HG03378 (cell line): Measurements from ENCODE around the gene SPECC1.
A peak's percentile ranks its signal among the peaks of the same experiment; 100 is the strongest.
"Not testable (repeated sequence)": the region's sequence is repeated elsewhere in the genome, so short reads cannot be mapped to it uniquely, and the experiment has no call there.

ENCODE experiments used
- ATAC-seq: cut with Tn5 transposase; IDR thresholded peaks from one replicate; pipeline ENCODE4 v1.9.1; 2021; ENCODE audit warnings: mild to moderate bottlenecking, moderate library complexity; ENCODE audit not compliant: unreplicated experiment

Gene SPECC1

GRCh38 chr17:20009302-20010098 lies at the start of gene SPECC1:
Gene SPECC1, plus strand, starts transcription at chr17:20009359. Its CDS starts 87,293 bp downstream, at chr17:20096652.
- ATAC-seq = peak; percentile 25

GRCh38 chr17:19962954-19963353 lies 46.2 kb upstream of the SPECC1 start:
- not testable (repeated sequence) for ATAC-seq

GRCh38 chr17:19973156-19973555 lies 36.0 kb upstream of the SPECC1 start:
- no peak for ATAC-seq

- no peak for ATAC-seq
Observed at GRCh38 chr17:19975601-19976000, 33.6 kb upstream of the SPECC1 start.

GRCh38 chr17:19977293-19978208 lies 31.6 kb upstream of the SPECC1 start, which contains the start of gene AKAP10:
Gene AKAP10, minus strand, starts transcription at chr17:19977828. Its CDS starts 149 bp downstream, at chr17:19977679.
- peak; percentile 67 for ATAC-seq

- ATAC-seq = peak; percentile 29
Observed at GRCh38 chr17:19978209-19978802, 30.9 kb upstream of the SPECC1 start.

- ATAC-seq = no peak
Observed at GRCh38 chr17:19978805-19979211, 30.4 kb upstream of the SPECC1 start.

- no peak for ATAC-seq
Observed at GRCh38 chr17:19979917-19980770, 29.0 kb upstream of the SPECC1 start.

GRCh38 chr17:19986941-19987861 lies 22.0 kb upstream of the SPECC1 start:
- no peak for ATAC-seq

GRCh38 chr17:19987897-19988296 lies 21.3 kb upstream of the SPECC1 start:
- ATAC-seq = no peak

GRCh38 chr17:19991252-19991885 lies 17.8 kb upstream of the SPECC1 start:
- no peak for ATAC-seq

- ATAC-seq = peak; percentile 70
Observed at GRCh38 chr17:19992803-19993713, 16.1 kb upstream of the SPECC1 start.

GRCh38 chr17:19996086-19996485 lies 13.1 kb upstream of the SPECC1 start:
- no peak for ATAC-seq

GRCh38 chr17:19996502-19996901 lies 12.7 kb upstream of the SPECC1 start:
- ATAC-seq = no peak

- peak; percentile 22 for ATAC-seq
Observed at GRCh38 chr17:20008242-20009051, 712 bp upstream of the SPECC1 start.

- peak; percentile 65 for ATAC-seq
Observed at GRCh38 chr17:20009052-20009301, 182 bp upstream of the SPECC1 start.
